Upper lobe of right lung (tissue), 1 donor: ENCODE results near the gene CRYBG3. TPM values are rescaled to one million over a fixed set of nuclear protein-coding genes. Genes with fewer than 3 reads are reported as not detected.

Experiments
- ATAC-seq: fragments of 200-7000 bp; cut with Tn5 transposase; one replicate; pipeline ENCODE4 v1.9.1; 2020; ENCODE audit warnings: mild to moderate bottlenecking, moderate library complexity
- DNase-seq: peaks from one replicate; pipeline ENCODE4 v3.0.0-alpha.2; 2020
- H3K27ac ChIP-seq: fragments of 200-600 bp; one replicate; pipeline ENCODE4 v1.8.0; 2022
- H3K27me3 ChIP-seq: fragments of 200-600 bp; one replicate; pipeline ENCODE4 v1.8.0; 2022; ENCODE audit warnings: mild to moderate bottlenecking
- H3K36me3 ChIP-seq: fragments of 200-600 bp; one replicate; pipeline ENCODE4 v1.8.0; 2022
- H3K4me1 ChIP-seq: fragments of 200-600 bp; one replicate; pipeline ENCODE4 v1.8.0; 2022
- H3K4me3 ChIP-seq: fragments of 200-600 bp; one replicate; pipeline ENCODE4 v1.8.0; 2022; ENCODE audit warnings: mild to moderate bottlenecking
- H3K9me3 ChIP-seq: fragments of 200-600 bp; one replicate; pipeline ENCODE4 v1.8.0; 2022
- intact Hi-C: fragments of 100-400 bp; cut with DNase I; formaldehyde crosslinking; loops from one replicate; pipeline ENCODE4 v1.11.0; 2022
- total RNA-seq: library from RNA; stranded (reverse); fragmentation: NEBNext Ultra II Directional; extraction: Animal tissue kit (Norgen Biotek cat#: 25700); gene quantifications from one replicate; pipeline ENCODE4 v1.2.1, GENCODE V29; 2021
- TF ChIP-seq, protein P1 (sequence below): fragments of 200-600 bp; IDR thresholded peaks from one replicate; pipeline ENCODE4 v1.8.0; 2022; ENCODE audit warnings: antibody characterized with exemption
- donor health status: DM: no; HTN: yes; CAD: no; lungs with severe emphysema.

The CRYBG3 gene
- total RNA-seq, 1 donor from 2014 or later: 25.5 TPM

- TF ChIP-seq, protein P1, sequence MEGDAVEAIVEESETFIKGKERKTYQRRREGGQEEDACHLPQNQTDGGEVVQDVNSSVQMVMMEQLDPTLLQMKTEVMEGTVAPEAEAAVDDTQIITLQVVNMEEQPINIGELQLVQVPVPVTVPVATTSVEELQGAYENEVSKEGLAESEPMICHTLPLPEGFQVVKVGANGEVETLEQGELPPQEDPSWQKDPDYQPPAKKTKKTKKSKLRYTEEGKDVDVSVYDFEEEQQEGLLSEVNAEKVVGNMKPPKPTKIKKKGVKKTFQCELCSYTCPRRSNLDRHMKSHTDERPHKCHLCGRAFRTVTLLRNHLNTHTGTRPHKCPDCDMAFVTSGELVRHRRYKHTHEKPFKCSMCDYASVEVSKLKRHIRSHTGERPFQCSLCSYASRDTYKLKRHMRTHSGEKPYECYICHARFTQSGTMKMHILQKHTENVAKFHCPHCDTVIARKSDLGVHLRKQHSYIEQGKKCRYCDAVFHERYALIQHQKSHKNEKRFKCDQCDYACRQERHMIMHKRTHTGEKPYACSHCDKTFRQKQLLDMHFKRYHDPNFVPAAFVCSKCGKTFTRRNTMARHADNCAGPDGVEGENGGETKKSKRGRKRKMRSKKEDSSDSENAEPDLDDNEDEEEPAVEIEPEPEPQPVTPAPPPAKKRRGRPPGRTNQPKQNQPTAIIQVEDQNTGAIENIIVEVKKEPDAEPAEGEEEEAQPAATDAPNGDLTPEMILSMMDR: no peak
- intact Hi-C loops: no loop called here
Measured at GRCh38 chr3:97930018-97930417, 108.2 kb downstream of the CRYBG3 start.

GRCh38 chr3:97931218-97931617 is 109.4 kb downstream of the CRYBG3 start:
- Histone ChIP-seq H3K27ac (no peak overlapping the region), H3K4me3 (no peak overlapping the region), H3K27me3 (no peaks in the 10 kb centered on the region), H3K36me3 (peaks cover 27% of the 10 kb centered on the region), H3K4me1 (no peaks in the 10 kb centered on the region), H3K9me3 (no peaks in the 10 kb centered on the region)
- intact Hi-C loops: no loop called here
- TF ChIP-seq, protein P1: no peak
- no peak for ATAC-seq
- DNase-seq: no peak

More at GRCh38 chr3:97930018-97930417, 108.2 kb downstream of the CRYBG3 start:
- Histone ChIP-seq H3K27ac (no peak overlapping the region), H3K4me3 (no peak overlapping the region), H3K27me3 (no peaks in the 10 kb centered on the region), H3K36me3 (peaks cover 33% of the 10 kb centered on the region), H3K9me3 (no peaks in the 10 kb centered on the region), H3K4me1 (no peaks in the 10 kb centered on the region)
- ATAC-seq (no peak), DNase-seq (no peak)

- DNase-seq: no peak
- Histone ChIP-seq H3K4me1 (no peaks in the 10 kb centered on the region), H3K9me3 (no peaks in the 10 kb centered on the region), H3K36me3 (peaks cover 35% of the 10 kb centered on the region), H3K27me3 (no peaks in the 10 kb centered on the region), H3K4me3 (no peak overlapping the region), H3K27ac (no peak overlapping the region)
- intact Hi-C loops: no loop called here
- TF ChIP-seq, protein P1: no peak
- ATAC-seq: no peak
Measured at GRCh38 chr3:97932387-97932801, 110.6 kb downstream of the CRYBG3 start.

GRCh38 chr3:97934980-97935695 is 113.3 kb downstream of the CRYBG3 start:
- H3K27ac ChIP-seq: no peak overlapping the region
- TF ChIP-seq, protein P1: no peak
- no peak for DNase-seq
- intact Hi-C loops: no loop called here
- no peak overlapping the region for H3K4me3 ChIP-seq
- no peak for ATAC-seq
- H3K36me3 ChIP-seq: peaks cover 48% of the 10 kb centered on the region
- no peaks in the 10 kb centered on the region for H3K4me1 ChIP-seq
- no peaks in the 10 kb centered on the region for H3K9me3 ChIP-seq
- no peaks in the 10 kb centered on the region for H3K27me3 ChIP-seq

DNA sequence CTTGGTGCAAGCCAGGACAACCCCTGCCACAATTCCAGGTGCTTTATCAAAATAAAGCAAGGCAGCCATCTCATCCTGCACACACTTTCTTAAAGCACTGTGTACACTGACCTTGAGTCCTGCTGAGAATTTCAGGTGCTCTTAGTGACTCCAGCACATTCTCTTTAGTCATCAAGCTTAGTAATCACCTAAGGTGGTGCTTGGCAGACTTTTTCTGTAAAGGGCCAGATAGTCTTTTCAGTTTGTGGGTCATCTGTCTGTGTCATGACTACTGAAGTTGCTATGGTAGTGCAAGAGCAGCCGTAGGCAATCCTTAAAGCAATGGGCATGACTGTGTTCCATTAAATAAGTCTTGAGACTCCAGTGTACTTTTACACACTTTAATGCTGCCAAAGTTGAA is 114.0 kb downstream of the CRYBG3 start:
- H3K4me3 ChIP-seq: no peak overlapping the region
- no peak for DNase-seq
- no peak for ATAC-seq
- no peaks in the 10 kb centered on the region for H3K27me3 ChIP-seq
- TF ChIP-seq, protein P1: no peak
- peaks cover 48% of the 10 kb centered on the region for H3K36me3 ChIP-seq
- no peaks in the 10 kb centered on the region for H3K9me3 ChIP-seq
- no peak overlapping the region for H3K27ac ChIP-seq
- no peaks in the 10 kb centered on the region for H3K4me1 ChIP-seq
- intact Hi-C loops: no loop called here
